GM11168 (cell line): ENCODE measurements around the gene SLC7A8.

Experiments used
- in situ Hi-C: fragments of 300-500 bp; cut with MboI; formaldehyde crosslinking; loops from one replicate; pipeline ENCODE4 v1.12.0; 2022; ENCODE audit warnings: low sequenced_read_pairs; ENCODE audit not compliant: unreplicated experiment

Gene SLC7A8

GRCh38 chr14:23185063-23185462, 1.6 kb upstream of the SLC7A8 start:
- in situ Hi-C loops: no loop called here

- in situ Hi-C loops: no loop called here
Measured at GRCh38 chr14:23183158-23183470, 346 bp downstream of the SLC7A8 start.

- in situ Hi-C loops: no loop called here
Measured at GRCh38 chr14:23182372-23183157, 895 bp downstream of the SLC7A8 start.

- in situ Hi-C loops: no loop called here
Measured at GRCh38 chr14:23181946-23182345, 1.5 kb downstream of the SLC7A8 start.

- in situ Hi-C loops: no loop called here
Measured at GRCh38 chr14:23181453-23181852, 2.0 kb downstream of the SLC7A8 start.

- in situ Hi-C loops: no loop called here
Measured at GRCh38 chr14:23177181-23177580, 6.3 kb downstream of the SLC7A8 start.

- in situ Hi-C loops: no loop called here
Measured at GRCh38 chr14:23175823-23176222, 7.6 kb downstream of the SLC7A8 start.

- in situ Hi-C loops: no loop called here
Measured at GRCh38 chr14:23174296-23175184, 8.9 kb downstream of the SLC7A8 start.

- in situ Hi-C loops: no loop called here
Measured at GRCh38 chr14:23173796-23174195, 9.7 kb downstream of the SLC7A8 start.

GRCh38 chr14:23173031-23173430, 10.4 kb downstream of the SLC7A8 start:
- in situ Hi-C loops: no loop called here

- in situ Hi-C loops: no loop called here
Measured at GRCh38 chr14:23172574-23172973, 10.9 kb downstream of the SLC7A8 start.

- in situ Hi-C loops: no loop called here
Measured at GRCh38 chr14:23172096-23172495, 11.4 kb downstream of the SLC7A8 start.

- in situ Hi-C loops: no loop called here
Measured at GRCh38 chr14:23171222-23171975, 12.1 kb downstream of the SLC7A8 start.

GRCh38 chr14:23169622-23170021, 13.8 kb downstream of the SLC7A8 start:
- in situ Hi-C loops: no loop called here

- in situ Hi-C loops: no loop called here
Measured at GRCh38 chr14:23168246-23168645, 15.2 kb downstream of the SLC7A8 start.

GRCh38 chr14:23167116-23167847, 16.2 kb downstream of the SLC7A8 start:
- in situ Hi-C loops: no loop called here

GRCh38 chr14:23164949-23165348, 18.5 kb downstream of the SLC7A8 start:
- in situ Hi-C loops: no loop called here

GRCh38 chr14:23164250-23164649, 19.2 kb downstream of the SLC7A8 start:
- in situ Hi-C loops: no loop called here

GRCh38 chr14:23163830-23164229, 19.6 kb downstream of the SLC7A8 start:
- in situ Hi-C loops: no loop called here

GRCh38 chr14:23162800-23163199, 20.7 kb downstream of the SLC7A8 start:
- in situ Hi-C loops: no loop called here
